ENCODE results near the gene CP. TPM values are rescaled to one million over a fixed set of nuclear protein-coding genes. Genes with fewer than 3 reads are reported as not detected.

Gene CP
- total RNA-seq, 2 experiments from 2014 or later, result not detected

GRCh38 chr3:149188494-149188893 lies 33.1 kb downstream of the CP start:
- CTCF ChIA-PET, result interaction anchor here (1.2 kb wide), 1 partner anchor 11 kb away, joined by 4 read pairs; no protein-coding TSS in a partner anchor
- no peak overlapping the region for H3K27ac Mint-ChIP-seq
- H3K9me3 Mint-ChIP-seq (ENCODE audit: low read depth), result no peaks in the 10 kb centered on the region
- peaks cover 26% of the 10 kb centered on the region for H3K27me3 Mint-ChIP-seq
- no peak overlapping the region for H3K4me3 Mint-ChIP-seq
- DNase-seq, result no peak
- no peaks in the 10 kb centered on the region for H3K36me3 Mint-ChIP-seq
- ATAC-seq, result no peak
- no peaks in the 10 kb centered on the region for H3K4me1 Mint-ChIP-seq

- CTCF ChIA-PET, result no interaction called here
- H3K9me3 Mint-ChIP-seq (ENCODE audit: low read depth), result no peaks in the 10 kb centered on the region
These were observed 34.9 kb downstream of the CP start for GRCh38 chr3:149186721-149187120.

GRCh38 chr3:149186219-149186618 lies 35.4 kb downstream of the CP start:
- Mint-ChIP-seq H3K9me3 (ENCODE audit: low read depth) (no peaks in the 10 kb centered on the region), H3K4me1 (no peaks in the 10 kb centered on the region), H3K36me3 (no peaks in the 10 kb centered on the region), H3K4me3 (no peak overlapping the region), H3K27me3 (peaks cover 23% of the 10 kb centered on the region), H3K27ac (no peak overlapping the region)
- DNase-seq (no peak), ATAC-seq (no peak)
- CTCF ChIA-PET, result no interaction called here

More at GRCh38 chr3:149186721-149187120, 34.9 kb downstream of the CP start:
- ATAC-seq, result no peak
- DNase-seq, result no peak
- no peak overlapping the region for H3K4me3 Mint-ChIP-seq
- no peak overlapping the region for H3K27ac Mint-ChIP-seq
- H3K36me3 Mint-ChIP-seq, result no peaks in the 10 kb centered on the region
- H3K27me3 Mint-ChIP-seq, result peaks cover 23% of the 10 kb centered on the region
- H3K4me1 Mint-ChIP-seq, result no peaks in the 10 kb centered on the region

- no peak for ATAC-seq
- peaks cover 6% of the 10 kb centered on the region for H3K36me3 Mint-ChIP-seq
- H3K27ac Mint-ChIP-seq, result no peak overlapping the region
- H3K9me3 Mint-ChIP-seq (ENCODE audit: low read depth), result no peaks in the 10 kb centered on the region
- H3K4me3 Mint-ChIP-seq, result no peak overlapping the region
- H3K4me1 Mint-ChIP-seq, result no peaks in the 10 kb centered on the region
- no peak for DNase-seq
- CTCF ChIA-PET, result interaction anchor here (1.2 kb wide), 1 partner anchor 226 kb away, joined by 3 read pairs; no protein-coding TSS in a partner anchor
- no peaks in the 10 kb centered on the region for H3K27me3 Mint-ChIP-seq
These were observed 40.4 kb downstream of the CP start for GRCh38 chr3:149181182-149181581.

GRCh38 chr3:149180057-149180573 lies 41.5 kb downstream of the CP start:
- CTCF ChIA-PET, result no interaction called here
- no peak overlapping the region for H3K4me3 Mint-ChIP-seq
- no peak for DNase-seq
- no peaks in the 10 kb centered on the region for H3K27me3 Mint-ChIP-seq
- peaks cover under 1% of the 10 kb centered on the region for H3K4me1 Mint-ChIP-seq
- ATAC-seq, result no peak
- H3K9me3 Mint-ChIP-seq (ENCODE audit: low read depth), result no peaks in the 10 kb centered on the region
- H3K27ac Mint-ChIP-seq, result no peak overlapping the region
- peaks cover 9% of the 10 kb centered on the region for H3K36me3 Mint-ChIP-seq

- H3K27ac Mint-ChIP-seq, result no peak overlapping the region
- H3K27me3 Mint-ChIP-seq, result no peaks in the 10 kb centered on the region
- no peaks in the 10 kb centered on the region for H3K9me3 Mint-ChIP-seq (ENCODE audit: low read depth)
- DNase-seq, result no peak
- H3K36me3 Mint-ChIP-seq, result peaks cover 13% of the 10 kb centered on the region
- ATAC-seq, result no peak
- H3K4me3 Mint-ChIP-seq, result no peak overlapping the region
- H3K4me1 Mint-ChIP-seq, result peaks cover 6% of the 10 kb centered on the region
- CTCF ChIA-PET, result interaction anchor here (0.8 kb wide), 1 partner anchor 65 kb away, joined by 3 read pairs; no protein-coding TSS in a partner anchor
These were observed 42.4 kb downstream of the CP start for GRCh38 chr3:149179220-149179619.

- no peak for DNase-seq
- CTCF ChIA-PET, result interaction anchor here (0.8 kb wide), 1 partner anchor 12 kb away, joined by 4 read pairs; no protein-coding TSS in a partner anchor
- Mint-ChIP-seq H3K27me3 (no peaks in the 10 kb centered on the region), H3K36me3 (peaks cover 28% of the 10 kb centered on the region), H3K9me3 (ENCODE audit: low read depth) (no peaks in the 10 kb centered on the region), H3K4me3 (no peak overlapping the region), H3K27ac (no peak overlapping the region), H3K4me1 (peaks cover 10% of the 10 kb centered on the region)
- ATAC-seq, result no peak
These were observed 44.5 kb downstream of the CP start for GRCh38 chr3:149177122-149177521.

GRCh38 chr3:149174901-149175300 lies 46.7 kb downstream of the CP start:
- Mint-ChIP-seq H3K4me3 (no peak overlapping the region), H3K9me3 (ENCODE audit: low read depth) (no peaks in the 10 kb centered on the region), H3K27me3 (no peaks in the 10 kb centered on the region), H3K27ac (no peak overlapping the region), H3K36me3 (peaks cover 42% of the 10 kb centered on the region), H3K4me1 (peaks cover 10% of the 10 kb centered on the region)
- CTCF ChIA-PET, result no interaction called here
- ATAC-seq, result peak; percentile 73
- DNase-seq, result peak; percentile 55

GRCh38 chr3:149170672-149171071 lies 51.0 kb downstream of the CP start:
- CTCF ChIA-PET, result no interaction called here
- peaks cover 10% of the 10 kb centered on the region for H3K4me1 Mint-ChIP-seq
- no peaks in the 10 kb centered on the region for H3K27me3 Mint-ChIP-seq
- no peak for ATAC-seq
- H3K9me3 Mint-ChIP-seq (ENCODE audit: low read depth), result no peaks in the 10 kb centered on the region
- no peak for DNase-seq
- no peak overlapping the region for H3K27ac Mint-ChIP-seq
- H3K4me3 Mint-ChIP-seq, result no peak overlapping the region
- peaks cover 57% of the 10 kb centered on the region for H3K36me3 Mint-ChIP-seq

GRCh38 chr3:149167898-149168297 lies 53.7 kb downstream of the CP start:
- CTCF ChIA-PET, result no interaction called here
- Mint-ChIP-seq H3K4me3 (no peak overlapping the region), H3K36me3 (peaks cover 59% of the 10 kb centered on the region), H3K27me3 (no peaks in the 10 kb centered on the region), H3K4me1 (peaks cover 4% of the 10 kb centered on the region), H3K9me3 (ENCODE audit: low read depth) (no peaks in the 10 kb centered on the region), H3K27ac (no peak overlapping the region)
- no peak for DNase-seq
- ATAC-seq, result no peak

- Mint-ChIP-seq H3K36me3 (peaks cover 58% of the 10 kb centered on the region), H3K9me3 (ENCODE audit: low read depth) (no peaks in the 10 kb centered on the region), H3K27me3 (no peaks in the 10 kb centered on the region), H3K27ac (no peak overlapping the region), H3K4me3 (no peak overlapping the region), H3K4me1 (peaks cover 8% of the 10 kb centered on the region)
- ATAC-seq, result no peak
- DNase-seq, result peak; percentile 43
- CTCF ChIA-PET, result interaction anchor here (1.5 kb wide), 1 partner anchor 207 kb away, joined by 3 read pairs; no protein-coding TSS in a partner anchor
These were observed 58.6 kb downstream of the CP start for GRCh38 chr3:149163066-149163465.

- CTCF ChIA-PET, result interaction anchor here (0.7 kb wide), 1 partner anchor 318 kb away, joined by 3 read pairs; no protein-coding TSS in a partner anchor
- Mint-ChIP-seq H3K36me3 (peaks cover 54% of the 10 kb centered on the region), H3K27ac (no peak overlapping the region), H3K4me3 (no peak overlapping the region), H3K27me3 (no peaks in the 10 kb centered on the region), H3K4me1 (peaks cover 8% of the 10 kb centered on the region), H3K9me3 (ENCODE audit: low read depth) (no peaks in the 10 kb centered on the region)
- DNase-seq (no peak), ATAC-seq (no peak)
These were observed 59.6 kb downstream of the CP start for GRCh38 chr3:149162007-149162406.

- CTCF ChIA-PET, result no interaction called here
These were observed 60.8 kb downstream of the CP start for GRCh38 chr3:149160754-149161300.

GRCh38 chr3:149153402-149153801 lies 68.2 kb downstream of the CP start:
- DNase-seq, result no peak
- no peak overlapping the region for H3K27ac Mint-ChIP-seq

More at GRCh38 chr3:149160754-149161300, 60.8 kb downstream of the CP start:
- Mint-ChIP-seq H3K27ac (no peak overlapping the region), H3K4me1 (peaks cover 8% of the 10 kb centered on the region), H3K36me3 (peaks cover 56% of the 10 kb centered on the region), H3K27me3 (no peaks in the 10 kb centered on the region), H3K4me3 (no peak overlapping the region), H3K9me3 (ENCODE audit: low read depth) (no peaks in the 10 kb centered on the region)
- ATAC-seq (no peak), DNase-seq (no peak)

More at GRCh38 chr3:149153402-149153801, 68.2 kb downstream of the CP start:
- Mint-ChIP-seq H3K36me3 (peaks cover 55% of the 10 kb centered on the region), H3K4me1 (peaks cover 19% of the 10 kb centered on the region), H3K4me3 (no peak overlapping the region), H3K9me3 (ENCODE audit: low read depth) (no peaks in the 10 kb centered on the region), H3K27me3 (no peaks in the 10 kb centered on the region)
- no peak for ATAC-seq
- CTCF ChIA-PET, result interaction anchor here (1.0 kb wide), 1 partner anchor 33 kb away, joined by 3 read pairs; no protein-coding TSS in a partner anchor
